ENCODE results near the gene BRPF1. TPM values are rescaled to one million over a fixed set of nuclear protein-coding genes. Genes with fewer than 3 reads are reported as not detected.

Gene BRPF1
- total and polyA plus RNA-seq, 5 donors, result 6.4 to 12.0 (median 11.6) TPM

DNA sequence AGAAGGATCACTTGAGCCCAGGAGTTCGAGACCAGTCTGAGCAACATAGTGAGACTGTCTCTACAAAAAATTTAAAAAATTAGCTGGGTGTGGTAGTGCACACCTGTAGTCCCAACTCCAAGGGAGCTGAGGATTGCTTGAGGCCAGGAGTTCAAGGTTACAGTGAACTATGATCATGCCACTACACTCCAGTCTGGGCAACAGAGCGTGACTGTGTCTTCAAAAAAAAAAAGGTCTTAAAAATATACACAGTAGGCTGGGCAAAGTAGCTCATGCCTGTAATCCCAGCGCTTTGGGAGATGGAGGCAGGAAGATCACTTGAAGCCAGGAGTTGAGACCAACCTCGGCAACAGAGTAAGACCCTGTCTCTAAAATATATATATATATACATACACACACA is 49.4 kb downstream of the BRPF1 start:
- Histone ChIP-seq H3K9me3 (ENCODE audit: control insufficient read depth, low read length) (no peaks in the 10 kb centered on the region), H3K27ac (ENCODE audit: low read length) (no peak overlapping the region), H3K4me1 (ENCODE audit: control insufficient read depth, insufficient read depth, low read length) (peaks cover 4% of the 10 kb centered on the region), H3K27me3 (ENCODE audit: control insufficient read depth, insufficient read depth) (no peaks in the 10 kb centered on the region), H3K4me3 (ENCODE audit: low read length) (no peak overlapping the region)
- no peak for ATAC-seq
- intact Hi-C loops (cut with DNase I), result loop anchor here in 1 of 4 donors (10.0 kb wide), 1 partner anchor 46 kb away; the partner anchor contains the start of gene BRPF1
- no peak for DNase-seq
- WGBS, result 88% methylated on average over 4 of the region's 4 CpGs

- WGBS, result 75% methylated on average over 1 of the region's 1 CpG
- Histone ChIP-seq H3K9me3 (ENCODE audit: control insufficient read depth, low read length) (no peaks in the 10 kb centered on the region), H3K4me3 (ENCODE audit: low read length) (no peak overlapping the region), H3K4me1 (ENCODE audit: control insufficient read depth, insufficient read depth, low read length) (peaks cover 4% of the 10 kb centered on the region), H3K27ac (ENCODE audit: low read length) (no peak overlapping the region), H3K27me3 (ENCODE audit: control insufficient read depth, insufficient read depth) (no peaks in the 10 kb centered on the region)
- intact Hi-C loops (cut with DNase I), result loop anchor here in 1 of 4 donors (10.0 kb wide), 1 partner anchor 47 kb away; the partner anchor contains the start of gene BRPF1
- DNase-seq (no peak), ATAC-seq (no peak)
Measured at GRCh38 chr3:9781551-9781950, 50.0 kb downstream of the BRPF1 start.

DNA sequence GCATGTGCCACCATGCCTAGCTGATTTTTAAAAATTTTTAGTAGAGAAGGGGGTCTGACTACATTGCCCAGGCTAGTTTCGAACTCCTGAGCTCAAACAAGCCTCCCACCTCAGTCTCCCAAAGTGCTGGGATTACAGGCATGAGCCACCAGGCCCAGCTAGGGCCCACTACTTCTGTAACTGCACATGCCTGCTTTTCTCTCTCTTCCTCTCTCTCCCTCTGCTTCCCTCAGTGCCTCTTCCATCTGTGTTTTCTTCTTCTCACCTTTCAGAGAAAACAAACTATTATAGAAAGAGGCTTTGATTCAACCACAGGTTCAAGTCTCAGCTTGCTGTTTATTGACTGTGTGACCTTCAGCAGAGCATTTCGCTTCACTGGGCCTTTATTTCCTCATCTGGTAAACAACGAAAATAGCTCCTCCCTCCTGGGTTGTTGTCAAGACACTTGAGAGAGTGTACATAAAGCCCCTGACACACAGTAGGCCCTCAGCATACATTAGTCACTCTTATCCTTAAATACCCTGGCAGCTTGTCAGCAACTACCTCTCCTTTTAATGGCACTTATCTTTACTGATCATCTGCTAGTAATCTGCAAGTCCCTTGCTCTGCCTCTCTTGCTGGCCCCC is 50.6 kb downstream of the BRPF1 start:
- H3K27me3 ChIP-seq (ENCODE audit: control insufficient read depth, insufficient read depth), result no peaks in the 10 kb centered on the region
- intact Hi-C loops (cut with DNase I), result loop anchor here in 1 of 4 donors (10.0 kb wide), 1 partner anchor 47 kb away; the partner anchor contains the start of gene BRPF1
- ATAC-seq (no peak), DNase-seq (no peak)
- peaks cover 4% of the 10 kb centered on the region for H3K4me1 ChIP-seq (ENCODE audit: control insufficient read depth, insufficient read depth, low read length)
- WGBS, result 78% methylated on average over 3 of the region's 3 CpGs
- no peaks in the 10 kb centered on the region for H3K9me3 ChIP-seq (ENCODE audit: control insufficient read depth, low read length)
- H3K27ac ChIP-seq (ENCODE audit: low read length), result no peak overlapping the region
- H3K4me3 ChIP-seq (ENCODE audit: low read length), result no peak overlapping the region

GRCh38 chr3:9782770-9783169 is 51.2 kb downstream of the BRPF1 start:
- WGBS, result 40% methylated on average over 3 of the region's 3 CpGs
- ATAC-seq, result no peak
- Histone ChIP-seq H3K27me3 (ENCODE audit: control insufficient read depth, insufficient read depth) (no peaks in the 10 kb centered on the region), H3K27ac (ENCODE audit: low read length) (no peak overlapping the region), H3K4me3 (ENCODE audit: low read length) (no peak overlapping the region), H3K4me1 (ENCODE audit: control insufficient read depth, insufficient read depth, low read length) (peaks cover 4% of the 10 kb centered on the region), H3K9me3 (ENCODE audit: control insufficient read depth, low read length) (no peaks in the 10 kb centered on the region)
- DNase-seq, result no peak
- intact Hi-C loops (cut with DNase I), result loop anchor here in 1 of 4 donors (10.0 kb wide), 1 partner anchor 48 kb away; the partner anchor contains the start of gene BRPF1

- Histone ChIP-seq H3K27me3 (ENCODE audit: control insufficient read depth, insufficient read depth) (no peaks in the 10 kb centered on the region), H3K4me3 (ENCODE audit: low read length) (no peak overlapping the region), H3K9me3 (ENCODE audit: control insufficient read depth, low read length) (no peaks in the 10 kb centered on the region), H3K4me1 (ENCODE audit: control insufficient read depth, insufficient read depth, low read length) (no peaks in the 10 kb centered on the region), H3K27ac (ENCODE audit: low read length) (no peak overlapping the region)
- intact Hi-C loops (cut with DNase I), result loop anchor here in 1 of 4 donors (10.0 kb wide), 1 partner anchor 49 kb away; the partner anchor contains the start of gene BRPF1
- no peak for ATAC-seq
- 89% methylated on average over 14 of the region's 14 CpGs for WGBS
- DNase-seq, result no peak
Measured at GRCh38 chr3:9783954-9784353, 52.4 kb downstream of the BRPF1 start.

DNA sequence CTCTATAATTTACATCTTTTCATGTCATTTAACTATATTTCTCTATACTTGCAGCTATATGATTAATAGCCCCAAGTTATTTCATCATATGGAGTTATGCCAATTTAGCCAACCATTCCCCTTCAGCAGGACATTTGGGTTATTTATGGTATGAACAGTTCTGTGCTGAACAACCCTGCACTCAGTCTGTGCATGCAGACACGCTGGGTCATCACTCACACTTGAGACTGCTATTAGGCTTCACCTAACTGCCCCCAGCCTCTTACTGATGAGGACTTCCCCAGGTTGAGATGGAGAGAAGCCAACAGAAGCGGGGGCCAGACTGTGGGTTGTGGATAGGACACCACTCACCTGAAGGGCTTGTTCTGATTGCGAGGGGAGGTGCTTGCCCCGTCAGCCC is 53.4 kb downstream of the BRPF1 start:
- Histone ChIP-seq H3K27me3 (ENCODE audit: control insufficient read depth, insufficient read depth) (no peaks in the 10 kb centered on the region), H3K27ac (ENCODE audit: low read length) (no peak overlapping the region), H3K4me1 (ENCODE audit: control insufficient read depth, insufficient read depth, low read length) (no peaks in the 10 kb centered on the region), H3K9me3 (ENCODE audit: control insufficient read depth, low read length) (no peaks in the 10 kb centered on the region), H3K4me3 (ENCODE audit: low read length) (no peak overlapping the region)
- no peak for DNase-seq
- WGBS, result 90% methylated on average over 4 of the region's 4 CpGs
- no peak for ATAC-seq
- intact Hi-C loops (cut with DNase I), result loop anchor here in 1 of 4 donors (10.0 kb wide), 1 partner anchor 50 kb away; the partner anchor contains the start of gene BRPF1

DNA sequence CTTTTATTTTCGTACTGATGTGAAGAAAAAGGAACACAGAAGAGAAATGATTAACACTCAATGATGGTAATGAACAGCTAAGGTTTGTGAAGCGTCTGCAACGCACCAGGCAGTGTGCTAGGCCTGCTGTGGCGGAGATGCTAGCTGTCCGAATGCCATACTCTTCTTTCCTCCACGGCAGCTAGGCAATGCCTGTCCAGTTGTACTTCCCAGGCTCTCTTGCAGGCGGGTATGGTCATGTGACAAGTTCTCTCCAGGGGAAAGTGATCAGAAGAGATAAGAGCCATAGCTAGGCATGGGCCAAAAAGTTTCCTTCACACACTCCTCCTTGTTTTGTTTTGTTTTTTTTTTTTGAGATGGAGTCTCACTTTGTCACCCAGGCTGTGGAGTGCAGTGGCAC is 54.1 kb downstream of the BRPF1 start:
- DNase-seq (no peak), ATAC-seq (peak in 1 of 2 donors; percentile 61)
- H3K4me1 ChIP-seq (ENCODE audit: control insufficient read depth, insufficient read depth, low read length), result no peaks in the 10 kb centered on the region
- H3K27ac ChIP-seq (ENCODE audit: low read length), result no peak overlapping the region
- intact Hi-C loops (cut with DNase I), result loop anchor here in 1 of 4 donors (10.0 kb wide), 1 partner anchor 51 kb away; the partner anchor contains the start of gene BRPF1
- 65% methylated on average over 7 of the region's 7 CpGs for WGBS
- no peaks in the 10 kb centered on the region for H3K9me3 ChIP-seq (ENCODE audit: control insufficient read depth, low read length)
- H3K4me3 ChIP-seq (ENCODE audit: low read length), result no peak overlapping the region
- no peaks in the 10 kb centered on the region for H3K27me3 ChIP-seq (ENCODE audit: control insufficient read depth, insufficient read depth)

GRCh38 chr3:9786209-9786739 is 54.7 kb downstream of the BRPF1 start:
- ATAC-seq (no peak), DNase-seq (no peak)
- Histone ChIP-seq H3K4me1 (ENCODE audit: control insufficient read depth, insufficient read depth, low read length) (no peaks in the 10 kb centered on the region), H3K27me3 (ENCODE audit: control insufficient read depth, insufficient read depth) (no peaks in the 10 kb centered on the region), H3K9me3 (ENCODE audit: control insufficient read depth, low read length) (no peaks in the 10 kb centered on the region), H3K27ac (ENCODE audit: low read length) (no peak overlapping the region), H3K4me3 (ENCODE audit: low read length) (no peak overlapping the region)
- WGBS, result 84% methylated on average over 7 of the region's 7 CpGs
- intact Hi-C loops (cut with DNase I), result loop anchor here in 1 of 4 donors (10.0 kb wide), 1 partner anchor 51 kb away; the partner anchor contains the start of gene BRPF1

GRCh38 chr3:9786825-9787669 is 55.5 kb downstream of the BRPF1 start:
- intact Hi-C loops (cut with DNase I), result loop anchor here in 1 of 4 donors (10.0 kb wide), 1 partner anchor 52 kb away; the partner anchor contains the start of gene BRPF1
- ATAC-seq, result no peak
- Histone ChIP-seq H3K9me3 (ENCODE audit: control insufficient read depth, low read length) (no peaks in the 10 kb centered on the region), H3K27me3 (ENCODE audit: control insufficient read depth, insufficient read depth) (no peaks in the 10 kb centered on the region), H3K27ac (ENCODE audit: low read length) (no peak overlapping the region), H3K4me3 (ENCODE audit: low read length) (no peak overlapping the region), H3K4me1 (ENCODE audit: control insufficient read depth, insufficient read depth, low read length) (no peaks in the 10 kb centered on the region)
- WGBS, result 83% methylated on average over 13 of the region's 13 CpGs
- DNase-seq, result no peak

DNA sequence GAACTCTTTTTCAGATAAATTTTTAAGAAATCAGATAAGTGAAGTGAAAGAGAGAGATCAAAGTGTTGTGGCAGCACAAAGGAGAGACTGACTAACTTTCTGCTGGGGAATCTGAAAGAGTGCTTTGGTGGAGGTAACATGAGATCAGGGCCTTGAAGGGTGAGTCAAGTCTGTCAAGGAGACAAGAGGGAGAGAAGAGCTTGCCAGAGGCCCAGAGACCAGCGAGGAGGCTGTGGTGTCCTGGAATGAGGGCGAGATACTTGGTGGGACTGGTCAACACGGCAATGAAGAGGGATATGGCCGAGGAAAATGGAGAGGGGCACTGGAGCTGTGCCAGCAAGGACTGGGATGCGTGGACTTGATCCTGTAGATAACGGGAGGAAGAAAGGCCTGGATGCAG is 56.2 kb downstream of the BRPF1 start:
- ATAC-seq (no peak), DNase-seq (no peak)
- 86% methylated on average over 6 of the region's 6 CpGs for WGBS
- Histone ChIP-seq H3K4me3 (ENCODE audit: low read length) (no peak overlapping the region), H3K27ac (ENCODE audit: low read length) (no peak overlapping the region), H3K27me3 (ENCODE audit: control insufficient read depth, insufficient read depth) (no peaks in the 10 kb centered on the region), H3K4me1 (ENCODE audit: control insufficient read depth, insufficient read depth, low read length) (no peaks in the 10 kb centered on the region), H3K9me3 (ENCODE audit: control insufficient read depth, low read length) (no peaks in the 10 kb centered on the region)
- intact Hi-C loops (cut with DNase I), result loop anchor here in 1 of 4 donors (10.0 kb wide), 1 partner anchor 53 kb away; the partner anchor contains the start of gene BRPF1

All from right cardiac atrium (tissue), 5 donors.